HCEC 1CT (cell line): Measurements from ENCODE around the gene PYM1.
A peak's percentile ranks its signal among the peaks of the same experiment; 100 is the strongest.
"Not testable (repeated sequence)": the region's sequence is repeated elsewhere in the genome, so short reads cannot be mapped to it uniquely, and the experiment has no call there.

Experiments
- DNase-seq: peaks from one replicate; pipeline ENCODE4 v3.0.0-alpha.2; 2017

The PYM1 gene

DNA sequence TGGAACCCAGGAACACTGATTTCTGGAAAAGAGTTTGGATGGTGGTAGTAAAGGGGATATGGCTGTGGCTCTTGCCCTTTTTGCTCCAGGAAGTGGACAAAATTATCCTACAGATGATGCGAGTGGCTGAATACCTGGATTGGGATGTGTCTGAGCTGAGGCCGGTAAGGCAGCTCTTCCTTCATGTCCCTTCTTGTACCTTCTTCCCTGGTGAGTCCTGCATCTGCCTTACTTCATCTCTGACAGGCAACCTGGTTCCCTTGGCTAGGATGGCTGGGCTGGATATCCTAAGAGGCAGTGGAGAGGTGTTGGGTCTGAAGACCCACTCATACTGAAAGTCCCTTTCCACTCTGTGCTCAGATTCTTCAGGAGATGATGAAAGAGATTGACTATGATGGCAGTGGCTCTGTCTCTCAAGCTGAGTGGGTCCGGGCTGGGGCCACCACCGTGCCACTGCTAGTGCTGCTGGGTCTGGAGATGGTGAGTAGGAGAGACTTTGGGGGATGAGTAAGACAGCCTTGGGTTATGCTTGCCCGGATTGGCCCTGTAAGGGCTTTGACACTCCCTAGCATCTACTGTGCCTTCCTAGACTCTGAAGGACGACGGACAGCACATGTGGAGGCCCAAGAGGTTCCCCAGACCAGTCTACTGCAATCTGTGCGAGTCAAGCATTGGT is 11.3 kb upstream of the PYM1 start:
- no peak for DNase-seq

GRCh38 chr12:55937981-55938380 is 10.3 kb upstream of the PYM1 start:
- peak; percentile 19 for DNase-seq

DNA sequence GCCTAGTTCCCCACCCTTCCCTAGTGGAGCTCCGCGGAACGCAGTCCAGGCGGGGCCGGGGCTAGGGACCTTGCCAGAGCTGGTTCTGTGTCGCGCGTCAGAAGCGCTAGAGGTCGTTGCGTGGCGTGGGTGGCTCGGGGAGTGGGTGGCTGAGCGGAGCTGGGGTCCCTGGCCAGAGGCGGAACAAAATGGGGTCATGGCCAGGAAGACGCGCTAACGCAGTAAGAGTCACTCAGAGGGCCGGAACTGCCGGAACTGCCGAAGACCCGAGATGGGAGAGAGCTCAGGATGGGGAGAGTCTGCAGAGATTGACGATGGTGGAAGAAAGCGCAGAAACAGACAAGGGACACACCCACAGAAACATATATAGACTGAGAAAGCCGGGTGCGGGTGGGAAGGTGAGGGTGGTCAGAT is 8.1 kb upstream of the PYM1 start:
- DNase-seq = no peak

DNA sequence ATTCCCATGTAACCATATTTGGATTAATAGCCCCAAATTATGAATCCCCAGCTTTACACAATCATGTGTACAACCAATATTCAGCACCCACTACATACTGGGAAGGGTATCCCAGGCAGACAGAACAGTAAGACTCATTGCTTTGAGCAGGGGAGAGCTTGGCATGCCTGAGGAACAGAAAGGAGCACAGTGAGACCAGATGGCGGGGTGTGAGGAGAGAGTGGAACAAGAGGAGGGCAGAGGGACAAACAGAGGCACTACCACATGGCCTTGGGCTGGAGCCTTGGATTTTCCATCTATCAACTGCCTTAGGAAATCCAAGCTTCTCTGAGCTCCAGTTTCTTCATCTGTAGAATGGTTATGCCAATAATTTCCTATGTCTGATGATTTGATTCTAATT is 7.1 kb upstream of the PYM1 start:
- no peak for DNase-seq

DNA sequence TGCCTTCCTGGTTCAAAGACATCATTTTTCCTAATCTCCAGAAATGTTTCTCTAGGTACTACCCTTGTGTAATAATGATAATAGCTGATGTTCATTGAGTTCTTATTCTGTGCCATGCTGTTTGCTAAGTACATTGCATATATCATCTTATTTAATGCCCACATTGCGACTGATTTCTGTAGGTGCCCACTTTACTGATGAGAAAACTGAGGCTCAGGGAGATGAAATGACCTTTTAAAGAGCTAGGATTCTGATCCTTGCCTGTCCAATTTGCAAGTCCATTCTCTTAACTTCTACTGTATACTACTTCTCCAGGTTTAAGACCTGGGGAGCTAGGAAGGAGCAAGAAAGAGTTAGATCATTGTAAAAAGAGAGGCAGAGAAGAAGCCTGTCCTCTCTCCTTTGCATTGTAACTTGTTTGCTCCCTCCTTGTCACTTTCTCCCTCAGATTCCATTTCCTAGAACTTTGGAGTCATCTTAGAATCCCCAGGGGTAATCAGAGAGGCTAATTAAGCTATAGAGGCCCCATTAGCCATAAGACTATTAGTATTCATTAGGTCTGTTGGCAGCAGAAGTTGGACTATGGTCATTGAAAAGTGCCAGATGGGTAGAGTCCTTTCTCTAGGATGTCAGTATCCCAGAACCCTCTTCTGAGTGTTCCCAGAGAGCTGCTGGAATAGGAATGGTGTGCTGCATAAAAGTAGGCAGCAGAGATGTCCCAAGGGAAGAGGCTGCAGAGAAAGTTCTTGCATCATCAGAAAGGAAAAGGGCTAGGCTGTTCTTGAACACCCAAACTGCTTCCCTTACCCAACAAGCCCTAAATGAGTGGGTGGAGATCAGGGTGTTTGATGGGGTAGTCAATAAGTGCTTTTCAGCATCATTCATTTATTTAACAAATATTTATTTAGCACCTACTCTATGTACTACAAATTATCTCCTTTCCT is 6.4 kb upstream of the PYM1 start:
- DNase-seq = no peak

DNA sequence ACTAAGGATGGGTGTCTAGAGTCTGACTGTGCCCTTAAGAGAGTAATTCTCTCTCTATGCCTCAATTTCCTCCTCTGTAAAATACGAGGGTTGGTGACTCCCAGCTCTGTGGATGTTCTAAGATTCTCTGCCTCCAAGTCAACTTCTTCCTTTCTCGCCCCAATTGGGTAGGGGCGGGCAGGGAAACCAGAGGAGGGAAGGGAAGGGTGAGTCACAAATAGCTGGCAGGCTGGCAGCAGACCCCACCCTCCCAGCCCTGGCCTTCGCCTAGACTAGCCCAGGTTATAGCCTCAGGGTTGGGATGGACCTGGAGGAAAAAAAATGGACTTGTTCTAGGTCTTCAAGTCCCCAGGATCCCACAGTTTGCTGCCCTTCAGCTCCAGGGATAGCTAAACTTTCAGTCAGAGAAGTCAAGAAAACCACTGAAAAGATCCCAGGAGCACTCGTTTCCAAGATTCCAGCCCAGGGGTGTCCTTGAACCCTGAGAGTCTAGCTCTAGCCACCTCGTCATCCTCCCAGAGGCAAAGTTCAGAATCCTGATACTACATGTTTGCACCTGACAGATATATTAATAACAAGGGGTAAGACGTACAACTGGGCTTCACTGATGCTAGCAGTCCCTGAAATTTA is 5.6 kb upstream of the PYM1 start:
- no peak for DNase-seq

GRCh38 chr12:55932551-55932910 is 4.8 kb upstream of the PYM1 start:
- DNase-seq = no peak

- peak; percentile 45 for DNase-seq
Measured at GRCh38 chr12:55931780-55932550, 4.3 kb upstream of the PYM1 start.

- DNase-seq = no peak
Measured at GRCh38 chr12:55931317-55931779, 3.7 kb upstream of the PYM1 start.

DNA sequence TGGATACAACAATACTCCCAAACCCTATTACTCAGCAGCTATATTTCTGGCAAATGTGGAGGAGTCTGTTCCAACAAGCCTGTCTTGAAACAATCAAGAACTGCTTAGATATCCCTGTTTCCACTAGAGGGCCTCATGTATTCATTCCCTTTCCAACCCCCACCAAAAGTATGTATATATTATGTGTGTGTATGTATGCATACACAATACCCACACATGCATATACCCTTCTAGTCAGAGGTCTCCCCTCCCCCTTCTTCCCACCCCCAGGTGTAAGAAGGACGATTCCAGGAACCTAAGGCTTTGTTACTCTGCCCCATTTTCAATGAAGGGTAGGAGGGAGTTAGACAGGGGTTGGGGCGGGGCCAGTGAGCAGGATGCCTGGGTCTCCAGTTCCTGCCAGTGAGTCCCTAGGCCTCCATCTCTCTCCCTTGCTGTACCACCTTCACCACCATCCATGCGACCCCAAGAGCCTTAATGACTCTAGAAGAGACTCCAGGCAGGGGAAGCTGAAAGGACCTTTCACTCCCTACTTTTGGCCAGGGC is 3.1 kb upstream of the PYM1 start, which contains the start of gene DGKA:
Gene DGKA (plus strand): TSS at position 392 of the 546 bp plus-strand sequence. CDS start 5,342 bp downstream, outside the sequence.
- DNase-seq = peak; percentile 78

GRCh38 chr12:55929306-55929791 is 1.7 kb upstream of the PYM1 start:
- no peak for DNase-seq

DNA sequence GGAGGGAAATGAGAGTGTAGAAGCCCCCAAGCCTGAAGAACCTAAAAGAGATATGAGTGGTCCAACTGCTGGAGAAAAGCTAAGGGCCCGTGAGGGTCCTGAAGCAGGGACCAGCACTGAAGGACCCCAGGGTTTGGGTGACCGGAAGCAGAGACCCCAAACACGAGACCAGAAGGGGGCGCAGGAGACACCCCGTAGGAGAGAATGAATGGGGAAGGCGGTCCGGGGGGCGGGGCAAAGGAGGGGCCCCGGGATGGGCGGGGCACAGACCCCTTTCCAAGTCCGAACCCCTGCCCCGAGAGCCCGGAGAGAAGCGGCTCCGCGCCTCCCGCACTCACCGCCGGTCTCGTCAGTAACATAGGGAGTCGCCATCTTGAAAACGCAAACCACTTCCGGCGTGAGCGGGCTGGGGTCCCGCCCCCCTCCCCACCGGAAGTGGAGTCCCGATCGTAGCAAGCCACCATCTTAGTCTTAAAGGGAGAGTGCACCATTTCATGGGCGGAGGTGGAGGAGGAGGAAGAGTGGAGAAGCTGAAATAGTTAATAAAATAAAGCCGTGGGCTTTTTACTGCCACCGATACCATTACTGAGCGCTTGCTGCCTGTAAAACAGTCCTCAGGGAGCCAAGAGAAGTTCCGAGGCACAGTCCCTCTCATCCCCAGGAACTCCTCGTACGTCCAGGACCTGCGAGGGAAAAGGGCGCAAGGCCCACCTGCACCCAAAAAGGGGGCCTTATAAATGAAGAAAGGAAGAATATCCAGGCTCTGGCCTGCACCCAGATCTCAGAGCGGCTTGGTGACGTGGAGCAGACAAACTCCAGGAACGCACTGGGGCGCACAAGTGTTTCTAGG is 731 bp downstream of the PYM1 start:
- DNase-seq = peak; percentile 92

DNA sequence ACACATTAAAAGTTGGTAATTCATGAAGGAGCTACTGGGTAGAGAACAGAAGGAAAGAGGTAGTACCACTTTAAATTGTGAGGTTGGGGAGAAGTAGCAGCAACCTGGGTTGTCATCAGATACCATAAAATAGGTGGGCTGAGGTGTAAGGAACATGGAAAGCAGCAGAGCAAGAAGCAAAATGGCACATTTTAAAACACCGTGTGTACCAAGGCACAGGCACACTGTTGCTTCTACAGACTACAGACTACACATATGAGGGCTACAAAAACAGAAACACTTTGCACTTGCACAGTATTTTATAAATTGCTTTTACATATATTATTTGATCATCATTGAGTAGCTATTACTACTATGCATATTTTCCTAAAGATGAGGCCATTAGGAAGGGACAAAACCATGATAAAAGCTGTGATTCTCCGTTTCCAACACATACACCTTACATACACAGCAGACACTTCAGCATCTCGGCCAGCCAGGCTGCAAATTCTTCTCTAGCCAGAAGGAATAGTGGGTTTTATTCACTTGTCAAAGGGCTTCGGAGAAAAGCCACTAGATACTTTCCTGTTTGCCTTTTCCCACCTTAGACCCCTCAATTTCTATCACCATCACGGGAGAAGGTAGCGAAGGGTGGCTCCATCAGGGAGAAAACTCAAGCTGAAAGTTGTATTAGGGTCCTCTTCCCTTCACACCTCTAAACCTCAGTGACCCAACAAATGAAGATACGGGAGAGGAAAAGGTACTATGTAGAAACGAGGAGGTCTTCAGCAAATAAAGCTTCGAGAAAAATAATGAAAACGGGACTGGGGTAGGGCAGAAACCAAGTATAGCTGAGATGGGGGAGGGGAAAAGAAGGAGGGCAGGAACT is 1.6 kb downstream of the PYM1 start:
- DNase-seq = no peak

DNA sequence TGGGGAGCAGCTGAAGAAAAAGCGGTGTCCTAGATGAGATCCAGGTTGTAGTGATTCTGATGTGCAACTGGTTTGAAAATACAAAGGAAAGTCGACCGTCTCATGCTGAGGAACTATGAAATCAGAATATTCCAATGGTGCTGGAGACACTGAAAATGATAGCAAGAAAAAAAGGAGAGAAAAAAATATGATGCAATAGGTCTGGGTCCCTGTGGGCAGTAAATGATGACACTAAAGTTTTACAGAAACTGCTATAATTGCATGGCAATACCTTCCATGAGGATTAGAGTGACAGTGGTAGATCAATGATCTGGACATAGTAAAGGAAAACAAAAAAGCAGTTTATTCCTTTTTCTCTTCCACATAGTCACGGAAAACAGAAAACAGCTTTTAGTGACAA is 2.3 kb downstream of the PYM1 start:
- no peak for DNase-seq

DNA sequence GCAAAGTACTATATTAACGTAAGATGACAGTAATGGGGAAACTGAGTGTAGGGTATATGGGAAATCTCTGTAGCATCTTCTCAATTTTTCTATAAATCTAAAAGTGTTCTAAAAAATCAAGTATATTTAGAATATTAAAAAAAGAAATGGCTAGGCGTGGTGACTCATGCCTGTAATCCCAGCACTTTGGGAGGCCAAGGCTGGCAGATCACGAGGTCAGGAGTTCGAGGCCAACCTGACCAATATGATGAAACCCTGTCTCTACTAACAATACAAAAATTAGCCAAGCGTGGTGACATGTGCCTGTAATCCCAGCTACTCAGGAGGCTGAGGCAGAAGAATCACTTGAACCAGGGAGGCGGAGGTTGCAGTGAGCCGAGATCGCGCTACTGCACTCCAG is 4.0 kb downstream of the PYM1 start:
- not testable (repeated sequence) for DNase-seq

DNA sequence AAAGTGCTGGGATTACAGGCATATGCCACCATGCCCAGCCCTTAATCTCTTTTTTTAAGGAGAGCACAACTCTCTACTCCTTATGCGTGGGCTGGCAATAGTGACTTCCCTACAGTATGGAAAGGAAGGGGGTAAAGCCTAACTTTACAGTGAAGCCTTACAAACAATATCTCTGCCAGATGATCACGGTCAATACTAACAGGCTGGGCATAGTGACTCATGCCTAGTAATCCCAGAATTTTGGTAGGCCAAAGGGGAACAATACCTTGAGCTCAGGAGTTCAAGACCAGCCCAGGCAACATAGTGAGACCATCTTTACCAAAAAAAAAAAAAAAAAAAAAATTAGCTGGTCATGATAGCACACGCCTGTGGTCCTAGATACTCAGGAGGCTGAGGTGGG is 5.6 kb downstream of the PYM1 start:
- peak; percentile 38 for DNase-seq

- peak; percentile 64 for DNase-seq
Measured at GRCh38 chr12:55919032-55919431, 8.7 kb downstream of the PYM1 start.

- DNase-seq = no peak
Measured at GRCh38 chr12:55915482-55915859, 12.2 kb downstream of the PYM1 start.

DNA sequence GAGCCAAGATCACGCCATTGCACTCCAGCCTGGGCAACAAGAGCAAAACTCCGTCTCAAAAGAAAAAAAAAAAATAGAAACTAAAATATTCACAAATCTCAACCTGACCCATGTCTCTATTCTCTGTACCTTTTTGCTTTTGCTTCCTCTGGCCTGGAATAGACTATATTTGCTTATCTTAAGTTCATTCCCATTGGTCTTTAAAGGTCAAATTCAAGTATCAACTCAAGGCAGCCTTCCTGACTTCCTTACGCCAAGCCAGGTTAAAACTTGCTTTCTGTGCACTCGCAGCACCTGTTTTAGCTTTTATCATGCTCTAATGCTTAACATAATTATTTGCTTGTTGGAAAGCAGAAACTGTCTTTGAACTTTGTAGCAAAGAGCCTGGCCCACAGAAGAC is 14.8 kb downstream of the PYM1 start:
- DNase-seq = no peak

DNA sequence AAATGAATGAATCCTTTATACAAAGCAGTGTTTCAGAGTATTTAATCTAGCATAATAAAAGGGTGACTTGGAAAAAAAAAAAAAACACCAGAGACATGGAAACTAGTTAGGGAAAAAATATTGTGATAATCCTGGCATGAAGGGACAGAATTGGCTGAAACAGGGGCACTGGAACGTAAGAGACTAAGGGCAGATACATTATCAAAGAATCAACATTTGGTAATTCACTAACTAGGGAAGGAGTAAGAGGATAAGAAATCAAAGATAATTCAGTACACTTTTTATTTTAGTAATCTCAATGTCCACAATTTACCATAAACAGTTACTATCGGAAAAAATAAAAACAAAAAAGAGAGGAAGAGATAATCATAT is 18.2 kb downstream of the PYM1 start:
- DNase-seq = no peak
